ENCODE results near the gene KCNG3.

KCNG3 gene, protein sequence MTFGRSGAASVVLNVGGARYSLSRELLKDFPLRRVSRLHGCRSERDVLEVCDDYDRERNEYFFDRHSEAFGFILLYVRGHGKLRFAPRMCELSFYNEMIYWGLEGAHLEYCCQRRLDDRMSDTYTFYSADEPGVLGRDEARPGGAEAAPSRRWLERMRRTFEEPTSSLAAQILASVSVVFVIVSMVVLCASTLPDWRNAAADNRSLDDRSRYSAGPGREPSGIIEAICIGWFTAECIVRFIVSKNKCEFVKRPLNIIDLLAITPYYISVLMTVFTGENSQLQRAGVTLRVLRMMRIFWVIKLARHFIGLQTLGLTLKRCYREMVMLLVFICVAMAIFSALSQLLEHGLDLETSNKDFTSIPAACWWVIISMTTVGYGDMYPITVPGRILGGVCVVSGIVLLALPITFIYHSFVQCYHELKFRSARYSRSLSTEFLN

DNA sequence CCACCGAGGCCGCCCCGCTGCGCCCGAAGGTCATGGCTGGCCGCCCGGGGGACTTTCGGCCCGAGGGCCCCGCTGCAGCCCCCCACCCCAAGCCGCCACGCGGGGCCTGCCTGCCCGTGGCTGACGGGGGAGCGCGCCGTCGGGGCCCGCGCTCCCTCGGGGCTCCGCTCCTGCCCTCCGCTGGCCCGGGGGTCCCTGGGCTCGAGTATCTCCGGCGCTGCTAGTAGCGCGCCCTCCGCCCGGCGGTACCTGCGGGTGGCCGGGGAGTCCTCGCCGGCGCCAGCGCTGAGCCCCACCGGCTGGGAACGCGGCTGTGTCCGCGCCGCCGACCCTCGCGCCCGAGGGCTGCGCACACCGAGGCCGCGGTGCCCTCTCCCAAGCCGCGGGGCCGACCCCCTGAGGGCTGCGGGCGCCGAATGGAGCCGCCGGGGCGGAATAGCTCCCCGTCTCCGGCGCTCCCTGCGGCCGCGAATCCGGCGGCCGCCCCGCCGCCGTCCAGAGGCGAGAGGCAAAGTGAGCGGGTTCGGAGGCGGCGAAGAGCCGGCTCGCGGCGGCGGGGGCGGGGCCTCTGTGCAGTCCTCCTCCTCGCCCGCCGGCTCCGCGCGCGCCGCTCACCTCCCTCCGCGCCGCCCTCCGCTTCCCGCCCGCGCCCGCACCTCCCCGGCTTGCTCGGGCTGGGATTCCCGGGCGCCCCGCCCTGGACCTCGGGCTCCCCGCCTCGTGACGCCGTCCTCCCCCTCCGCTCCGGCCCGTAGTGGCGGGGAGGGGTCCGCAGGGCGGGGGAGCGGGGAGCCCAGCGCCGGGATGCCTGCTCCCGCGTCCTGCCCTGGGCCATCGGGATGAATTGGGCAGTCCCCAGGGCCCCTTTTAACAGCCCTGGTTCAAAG lies at the start of gene KCNG3:
Gene KCNG3 (minus strand): TSS at position 515 of the 887 bp plus-strand sequence. CDS start 481 bp downstream, at position 34.
- peak; percentile 76 for ATAC-seq
- peak within 1 kb of the TSS; percentile 87 for H3K4me3 Mint-ChIP-seq
- DNase-seq = peak; percentile 75
- no peaks in the 10 kb centered on the region for H3K9me3 Mint-ChIP-seq
- peaks cover 16% of the 10 kb centered on the region for H3K4me1 Mint-ChIP-seq
- no peaks in the 10 kb centered on the region for H3K36me3 Mint-ChIP-seq (ENCODE audit: low read depth)
- peaks cover 22% of the 10 kb centered on the region for H3K27me3 Mint-ChIP-seq
- H3K27ac Mint-ChIP-seq = peak within 1 kb of the TSS; percentile 73

DNA sequence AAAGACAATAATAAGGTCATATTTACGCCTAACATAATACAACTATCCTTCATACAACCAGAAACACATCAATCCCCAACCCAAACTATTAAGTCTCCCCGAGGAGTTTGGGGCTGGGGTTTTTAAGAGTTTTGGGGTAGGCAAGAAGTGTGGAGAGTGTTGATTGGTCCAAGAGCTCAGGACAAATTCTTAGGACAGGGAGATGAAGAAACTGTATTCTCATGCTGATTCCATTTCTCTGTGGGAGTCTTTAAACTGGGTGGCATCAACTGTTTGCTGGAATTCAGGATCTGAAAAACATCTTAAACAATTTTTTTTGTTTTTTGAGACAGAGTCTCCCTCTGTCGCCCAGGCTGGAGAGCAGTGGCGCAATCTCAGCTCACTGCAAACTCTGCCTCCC lies 49.1 kb upstream of the KCNG3 start:
- ATAC-seq (no peak), DNase-seq (no peak)
- no peaks in the 10 kb centered on the region for H3K27me3 Mint-ChIP-seq
- no peaks in the 10 kb centered on the region for H3K36me3 Mint-ChIP-seq (ENCODE audit: low read depth)
- H3K4me3 Mint-ChIP-seq = no peak overlapping the region
- H3K4me1 Mint-ChIP-seq = peaks cover 6% of the 10 kb centered on the region
- peaks cover 5% of the 10 kb centered on the region for H3K9me3 Mint-ChIP-seq
- H3K27ac Mint-ChIP-seq = no peak overlapping the region

DNA sequence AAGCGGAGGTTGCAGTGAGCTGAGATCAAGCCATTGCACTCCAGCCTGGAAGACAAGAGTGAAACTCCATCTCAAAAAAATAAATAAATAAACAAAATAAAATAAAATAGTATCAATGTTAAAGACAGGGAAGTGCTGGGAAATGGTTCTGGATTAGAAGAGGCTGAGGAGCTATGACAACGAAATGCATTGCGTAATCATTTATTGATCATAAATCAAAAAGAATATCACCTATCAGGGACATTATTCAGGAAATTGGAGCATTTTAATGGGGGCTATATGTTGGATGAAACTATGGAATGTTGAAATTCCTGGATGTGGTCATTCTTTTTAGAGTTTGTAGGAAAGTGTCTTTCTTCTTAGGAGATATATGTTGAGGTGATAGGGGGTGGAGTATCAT lies 43.7 kb upstream of the KCNG3 start:
- no peak for ATAC-seq
- Mint-ChIP-seq H3K9me3 (peaks cover 5% of the 10 kb centered on the region), H3K27me3 (no peaks in the 10 kb centered on the region), H3K4me1 (no peaks in the 10 kb centered on the region), H3K36me3 (ENCODE audit: low read depth) (no peaks in the 10 kb centered on the region), H3K4me3 (no peak overlapping the region), H3K27ac (no peak overlapping the region)
- DNase-seq = no peak

DNA sequence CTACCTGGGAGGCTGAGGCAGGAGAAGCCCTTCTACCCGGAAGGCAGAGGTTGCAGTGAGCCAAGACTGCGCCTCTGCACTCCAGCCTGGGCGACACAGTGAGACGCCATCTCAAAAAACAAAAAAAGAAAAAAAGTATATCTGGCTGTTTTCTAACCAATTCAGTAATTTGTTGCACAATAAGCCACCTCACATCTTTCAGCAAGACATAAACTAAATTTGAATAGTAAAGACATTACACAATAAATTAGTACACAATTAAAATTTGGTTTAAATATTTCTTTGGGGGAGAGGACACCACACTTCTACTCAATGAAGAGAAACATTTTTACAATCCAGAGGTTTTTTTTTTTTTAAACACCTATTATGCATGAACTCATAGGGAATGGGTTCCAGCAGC lies 38.6 kb upstream of the KCNG3 start:
- H3K27me3 Mint-ChIP-seq = no peaks in the 10 kb centered on the region
- ATAC-seq (no peak), DNase-seq (no peak)
- no peaks in the 10 kb centered on the region for H3K36me3 Mint-ChIP-seq (ENCODE audit: low read depth)
- no peak overlapping the region for H3K27ac Mint-ChIP-seq
- H3K4me3 Mint-ChIP-seq = no peak overlapping the region
- H3K9me3 Mint-ChIP-seq = no peaks in the 10 kb centered on the region
- no peaks in the 10 kb centered on the region for H3K4me1 Mint-ChIP-seq

DNA sequence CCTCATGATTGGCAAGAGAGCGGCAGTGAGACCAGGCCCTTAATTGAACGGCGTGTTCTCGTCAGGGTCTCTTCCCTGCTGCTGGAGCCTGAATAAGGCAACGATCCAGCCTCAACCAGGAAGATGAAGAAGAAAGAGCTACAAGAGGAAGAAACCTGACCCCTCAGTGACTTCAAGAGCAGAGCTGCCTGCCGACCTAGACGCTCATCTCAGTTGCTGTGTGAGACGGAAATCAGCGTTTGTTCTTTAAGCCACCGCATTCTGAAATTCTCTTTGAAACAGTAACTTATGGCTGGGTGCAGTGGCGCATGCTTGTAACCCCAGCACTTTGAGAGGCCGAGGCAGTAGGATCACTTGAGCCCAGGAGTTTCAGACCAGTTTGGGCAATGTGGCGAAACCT lies 29.6 kb upstream of the KCNG3 start:
- ATAC-seq = no peak
- Mint-ChIP-seq H3K36me3 (ENCODE audit: low read depth) (no peaks in the 10 kb centered on the region), H3K9me3 (no peaks in the 10 kb centered on the region), H3K27me3 (no peaks in the 10 kb centered on the region), H3K4me3 (no peak overlapping the region), H3K27ac (no peak overlapping the region), H3K4me1 (peaks cover 3% of the 10 kb centered on the region)
- DNase-seq = no peak

DNA sequence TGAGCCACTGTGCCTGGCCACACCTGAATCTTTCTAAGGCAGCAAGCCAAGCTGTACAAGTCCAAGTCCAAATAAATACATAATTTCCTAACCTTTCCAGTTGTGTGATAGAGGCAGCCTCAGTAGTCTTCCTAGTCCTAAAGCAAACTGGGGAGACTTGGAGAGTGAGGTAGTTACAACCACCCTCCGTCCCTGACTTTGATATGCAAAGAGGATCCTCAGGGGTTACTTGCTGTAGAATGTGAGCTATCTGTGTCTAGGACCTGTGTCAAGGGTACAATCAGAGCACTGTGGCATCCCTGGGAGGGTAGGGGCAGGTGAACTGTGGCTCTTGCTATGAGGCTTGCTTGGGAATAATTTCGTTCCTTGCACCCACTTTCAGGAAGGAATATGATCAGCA lies 28.3 kb upstream of the KCNG3 start:
- ATAC-seq (no peak), DNase-seq (no peak)
- no peak overlapping the region for H3K4me3 Mint-ChIP-seq
- H3K27ac Mint-ChIP-seq = no peak overlapping the region
- no peaks in the 10 kb centered on the region for H3K27me3 Mint-ChIP-seq
- no peaks in the 10 kb centered on the region for H3K36me3 Mint-ChIP-seq (ENCODE audit: low read depth)
- H3K9me3 Mint-ChIP-seq = no peaks in the 10 kb centered on the region
- peaks cover 3% of the 10 kb centered on the region for H3K4me1 Mint-ChIP-seq

DNA sequence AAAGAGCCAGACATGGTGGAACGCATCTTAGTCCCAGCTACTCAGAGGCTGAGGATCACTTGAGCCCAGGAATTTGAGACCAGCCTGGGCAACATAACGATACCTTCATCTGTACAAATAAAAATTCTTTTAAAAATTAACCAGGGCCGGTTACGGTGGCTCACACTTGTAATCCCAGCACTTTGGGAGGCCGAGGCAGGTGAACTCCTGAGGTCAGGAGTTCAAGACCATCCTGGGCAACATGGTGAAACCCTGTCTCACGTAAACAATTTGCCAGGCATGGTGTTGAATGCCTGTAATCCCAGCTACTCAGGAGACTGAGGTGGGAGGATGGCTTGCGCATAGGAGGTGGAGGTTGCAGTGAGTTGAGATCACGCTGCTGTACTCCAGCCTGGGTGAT lies 25.8 kb upstream of the KCNG3 start:
- Mint-ChIP-seq H3K36me3 (ENCODE audit: low read depth) (no peaks in the 10 kb centered on the region), H3K27ac (no peak overlapping the region), H3K27me3 (no peaks in the 10 kb centered on the region), H3K4me3 (no peak overlapping the region), H3K4me1 (peaks cover 3% of the 10 kb centered on the region), H3K9me3 (no peaks in the 10 kb centered on the region)
- ATAC-seq = no peak
- no peak for DNase-seq

DNA sequence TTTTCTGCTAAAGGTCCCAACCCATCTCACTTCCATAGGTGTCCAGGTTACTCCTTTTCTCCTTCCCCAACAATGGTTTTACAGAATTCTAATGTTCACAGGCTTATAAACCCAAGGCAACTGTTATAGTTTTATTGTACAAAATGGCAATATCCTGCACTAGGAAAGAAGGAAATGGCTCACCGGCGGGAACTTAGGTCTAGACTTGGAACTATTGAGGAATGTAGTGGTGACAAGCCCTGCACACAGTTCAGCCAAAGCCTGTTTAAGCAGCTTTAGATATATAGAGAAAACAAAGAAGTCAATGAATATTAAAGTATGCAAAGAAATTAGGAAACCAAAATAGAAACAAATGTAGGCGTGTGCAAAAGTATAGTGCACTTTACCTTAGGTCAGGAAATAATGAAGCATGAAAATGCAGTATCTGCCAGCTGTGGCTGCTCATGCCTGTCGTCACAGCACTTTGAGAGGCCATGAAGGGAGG lies 22.7 kb upstream of the KCNG3 start:
- no peaks in the 10 kb centered on the region for H3K36me3 Mint-ChIP-seq (ENCODE audit: low read depth)
- ATAC-seq (no peak), DNase-seq (no peak)
- H3K9me3 Mint-ChIP-seq = no peaks in the 10 kb centered on the region
- no peak overlapping the region for H3K4me3 Mint-ChIP-seq
- no peak overlapping the region for H3K27ac Mint-ChIP-seq
- H3K4me1 Mint-ChIP-seq = no peaks in the 10 kb centered on the region
- H3K27me3 Mint-ChIP-seq = no peaks in the 10 kb centered on the region

DNA sequence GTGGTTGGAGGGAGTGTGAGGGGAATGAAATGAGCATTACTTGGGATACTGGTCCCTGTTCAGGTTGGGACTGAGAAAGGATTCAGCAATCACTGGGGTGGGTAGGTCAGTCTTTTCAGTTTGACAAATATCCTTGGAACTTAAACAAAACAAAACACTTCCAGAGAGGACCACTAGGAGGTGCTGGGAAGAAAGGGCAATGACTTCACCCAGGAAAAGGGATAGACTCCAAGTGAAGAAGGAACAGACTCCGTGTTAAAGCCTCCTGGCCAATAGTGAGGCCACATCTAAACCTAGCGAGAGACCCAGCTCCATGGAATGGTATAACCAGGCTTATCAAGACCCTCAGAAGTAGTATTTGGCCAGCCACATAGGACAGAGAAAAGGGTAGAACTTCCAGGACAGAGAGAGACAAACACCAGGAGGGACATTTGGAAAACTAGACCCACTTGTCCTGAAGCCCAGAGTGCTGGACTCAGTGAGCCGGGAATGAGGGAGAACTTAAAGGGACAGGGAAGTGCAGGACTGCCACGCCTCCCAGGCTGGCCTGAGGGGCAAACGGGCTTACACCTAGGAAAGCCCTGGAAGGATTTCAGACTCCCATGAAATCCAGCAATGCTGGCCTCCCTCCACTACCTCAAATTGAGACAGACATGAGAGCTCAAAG lies 19.6 kb upstream of the KCNG3 start:
- H3K36me3 Mint-ChIP-seq (ENCODE audit: low read depth) = no peaks in the 10 kb centered on the region
- DNase-seq (no peak), ATAC-seq (no peak)
- peaks cover 10% of the 10 kb centered on the region for H3K4me1 Mint-ChIP-seq
- no peak overlapping the region for H3K27ac Mint-ChIP-seq
- no peak overlapping the region for H3K4me3 Mint-ChIP-seq
- H3K9me3 Mint-ChIP-seq = no peaks in the 10 kb centered on the region
- H3K27me3 Mint-ChIP-seq = no peaks in the 10 kb centered on the region

DNA sequence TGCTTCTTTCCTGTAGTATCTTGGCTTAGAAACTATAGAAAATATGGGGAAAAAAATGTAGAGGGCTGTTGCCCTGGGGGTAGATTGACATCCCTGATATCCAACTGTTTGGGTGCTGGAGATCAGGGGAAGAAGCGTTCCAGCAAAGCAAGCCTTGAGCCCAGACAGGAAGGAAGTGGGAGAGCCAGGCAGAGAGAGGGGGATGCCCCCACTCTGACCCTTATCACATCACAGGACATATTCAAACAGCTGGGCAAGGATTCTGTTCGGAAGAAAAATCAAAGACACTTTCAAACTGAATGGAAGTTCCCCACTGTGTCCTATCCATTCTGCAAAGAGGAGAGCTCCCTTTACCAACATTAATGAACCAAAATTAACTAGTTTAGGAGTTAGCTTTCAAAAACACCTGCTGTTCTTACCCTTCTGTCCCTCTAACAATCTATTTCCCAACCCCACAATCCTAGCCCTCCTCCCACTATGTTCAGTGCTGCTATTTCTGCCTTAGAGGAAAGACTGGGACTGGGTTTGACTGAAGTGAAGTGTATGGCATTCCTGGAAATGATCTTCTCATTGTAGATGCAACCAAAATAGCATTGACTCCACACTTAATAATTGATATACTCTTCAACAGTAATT lies 16.9 kb upstream of the KCNG3 start:
- ATAC-seq (no peak), DNase-seq (no peak)
- Mint-ChIP-seq H3K27ac (no peak overlapping the region), H3K4me1 (peaks cover 10% of the 10 kb centered on the region), H3K9me3 (no peaks in the 10 kb centered on the region), H3K27me3 (no peaks in the 10 kb centered on the region), H3K36me3 (ENCODE audit: low read depth) (no peaks in the 10 kb centered on the region), H3K4me3 (no peak overlapping the region)

DNA sequence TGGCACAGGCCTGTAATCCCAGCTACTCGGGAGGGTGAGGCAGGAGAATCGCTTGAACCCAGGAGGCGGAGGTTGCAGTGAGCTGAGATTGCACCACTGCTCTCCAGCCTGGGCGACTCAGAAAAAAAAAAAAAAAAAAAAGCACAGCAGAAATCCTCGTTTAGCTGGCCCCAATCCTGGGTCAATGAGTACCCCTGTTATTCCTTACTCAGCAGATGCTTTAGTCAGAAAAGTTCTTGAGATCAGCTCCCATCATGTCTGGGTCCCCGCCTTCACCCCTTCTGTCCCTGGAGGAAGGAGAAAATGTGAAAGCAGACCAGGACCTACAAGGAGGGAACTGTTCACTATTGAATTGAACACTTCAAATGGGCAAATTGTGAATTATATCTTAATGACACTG lies 16.4 kb upstream of the KCNG3 start:
- ATAC-seq (no peak), DNase-seq (no peak)
- Mint-ChIP-seq H3K27me3 (no peaks in the 10 kb centered on the region), H3K4me1 (peaks cover 13% of the 10 kb centered on the region), H3K36me3 (ENCODE audit: low read depth) (no peaks in the 10 kb centered on the region), H3K27ac (no peak overlapping the region), H3K9me3 (no peaks in the 10 kb centered on the region), H3K4me3 (no peak overlapping the region)

DNA sequence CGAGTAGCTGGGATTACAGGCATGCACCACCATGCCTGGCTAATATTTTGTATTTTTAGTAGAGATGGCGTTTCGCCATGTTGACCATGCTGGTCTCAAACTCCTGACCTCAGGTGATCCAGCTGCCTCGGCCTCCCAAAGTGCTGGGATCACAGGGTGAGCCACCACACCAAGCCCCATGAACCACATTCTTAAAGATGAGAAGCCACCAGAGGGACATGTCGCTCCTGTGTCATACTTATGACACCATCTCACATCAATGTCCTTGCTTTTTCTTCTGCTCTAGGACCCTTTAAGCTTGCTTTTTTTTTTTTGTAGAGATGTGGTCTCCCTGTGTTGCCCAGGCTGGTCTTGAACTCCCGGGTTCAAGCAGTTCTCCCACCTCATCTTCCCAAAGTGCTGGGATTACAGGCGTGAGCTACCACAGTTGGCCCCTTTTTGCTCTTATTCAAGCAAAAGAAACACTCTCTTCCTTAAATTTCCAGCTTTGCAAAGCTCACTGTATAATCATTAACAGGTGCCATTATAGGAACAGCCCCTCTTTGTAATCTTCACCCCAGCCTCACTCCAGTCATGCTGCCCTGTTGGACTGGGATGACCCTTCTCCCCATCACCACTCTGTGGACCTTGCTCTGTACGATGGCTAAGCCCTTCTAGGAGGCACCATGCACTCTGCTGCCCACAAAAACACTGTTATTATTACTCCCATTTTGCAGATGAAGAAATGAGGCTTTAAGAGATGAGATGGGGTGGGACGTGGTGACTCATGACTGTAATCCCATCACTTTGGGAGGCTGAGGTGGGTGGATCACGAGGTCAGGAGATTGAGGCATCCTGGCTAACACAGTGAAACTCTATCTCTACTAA lies 10.8 kb upstream of the KCNG3 start:
- H3K4me1 Mint-ChIP-seq = peaks cover 3% of the 10 kb centered on the region
- H3K27ac Mint-ChIP-seq = no peak overlapping the region
- no peaks in the 10 kb centered on the region for H3K36me3 Mint-ChIP-seq (ENCODE audit: low read depth)
- no peak for ATAC-seq
- H3K9me3 Mint-ChIP-seq = no peaks in the 10 kb centered on the region
- DNase-seq = no peak
- no peaks in the 10 kb centered on the region for H3K27me3 Mint-ChIP-seq
- H3K4me3 Mint-ChIP-seq = no peak overlapping the region

DNA sequence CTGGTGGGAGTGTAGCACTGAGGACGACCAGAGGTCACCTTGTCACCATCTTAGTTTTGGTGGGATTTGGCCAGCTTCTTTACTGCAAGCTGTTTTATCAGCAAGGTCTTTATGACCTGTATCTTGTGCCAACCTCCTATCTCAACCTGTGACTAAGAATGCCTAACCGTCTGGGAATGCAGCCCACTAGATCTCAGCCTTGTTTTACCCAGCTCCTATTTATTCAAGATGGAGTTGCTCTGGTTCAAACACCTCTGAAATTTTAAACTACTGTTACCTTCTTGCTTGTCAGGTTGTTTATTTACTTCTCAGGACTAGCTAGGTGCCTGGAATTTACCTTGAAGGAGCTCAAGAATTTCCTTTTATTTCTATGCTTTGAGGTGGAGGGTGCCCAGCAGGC lies 9.5 kb upstream of the KCNG3 start:
- ATAC-seq = no peak
- Mint-ChIP-seq H3K36me3 (ENCODE audit: low read depth) (no peaks in the 10 kb centered on the region), H3K27ac (no peak overlapping the region), H3K9me3 (no peaks in the 10 kb centered on the region), H3K27me3 (no peaks in the 10 kb centered on the region), H3K4me1 (peaks cover 3% of the 10 kb centered on the region), H3K4me3 (no peak overlapping the region)
- DNase-seq = no peak
